HFF-Myc (cell line): ENCODE results near the gene SERINC3.

Experiments used
- DNase-seq: peaks from one replicate; pipeline ENCODE4 v3.0.0-alpha.2; 2011; ENCODE audit warnings: low read depth; ENCODE audit errors: extremely low read depth
- H3K4me3 ChIP-seq: replicated peaks from 2 replicates; pipeline ENCODE4 v1.5.1; 2011; ENCODE audit warnings: low read depth, mild to moderate bottlenecking, control low read depth, low read length
- CTCF ChIP-seq: IDR thresholded peaks from 2 replicates; pipeline ENCODE4 v1.5.1; 2012; ENCODE audit warnings: mild to moderate bottlenecking, low read depth, low read length, control low read depth; ENCODE audit errors: missing control alignments

Gene SERINC3

DNA sequence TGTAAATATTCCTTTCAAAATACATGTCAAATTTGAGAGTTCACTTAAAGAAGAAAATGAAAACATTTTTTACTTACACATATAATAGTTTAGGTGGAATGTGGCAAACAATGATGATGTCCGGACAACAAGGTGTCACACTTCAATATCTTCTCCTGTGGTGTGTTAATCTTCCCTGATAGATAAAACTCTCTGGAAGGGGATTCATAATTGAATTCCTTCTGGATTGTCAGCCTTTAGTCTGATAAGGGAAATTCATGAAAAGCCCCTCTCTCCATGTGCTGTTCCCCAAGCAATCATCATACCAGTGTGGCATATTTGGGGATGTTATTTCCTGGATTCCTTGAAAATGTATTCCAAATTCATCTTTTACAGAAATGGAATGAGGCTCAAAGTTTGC is 971 bp upstream of the SERINC3 start:
- H3K4me3 ChIP-seq, result no peak overlapping the region
- TF ChIP-seq CTCF, result no peak
- DNase-seq, result no peak

DNA sequence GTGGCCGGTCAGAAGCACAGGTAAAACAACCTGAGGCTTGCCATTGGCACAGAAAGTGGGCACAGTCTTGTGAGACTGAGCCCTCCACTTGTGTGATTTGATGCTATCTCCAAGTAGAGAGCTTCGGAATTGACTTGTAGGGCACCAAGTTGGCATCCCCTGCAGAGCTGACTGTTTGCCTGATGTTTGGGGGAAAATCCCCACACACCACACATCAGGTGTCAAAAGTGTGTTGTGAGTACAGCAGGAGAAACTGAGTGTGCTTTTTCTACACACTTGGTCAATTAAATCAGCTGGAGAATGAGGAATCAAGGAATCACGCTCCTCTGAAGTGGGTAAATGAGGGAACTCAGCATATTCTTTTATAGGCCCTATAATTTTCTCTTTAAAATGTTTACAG is 989 bp downstream of the SERINC3 start:
- peak overlapping the region; percentile 97 for H3K4me3 ChIP-seq
- no peak for TF ChIP-seq CTCF
- DNase-seq, result no peak

DNA sequence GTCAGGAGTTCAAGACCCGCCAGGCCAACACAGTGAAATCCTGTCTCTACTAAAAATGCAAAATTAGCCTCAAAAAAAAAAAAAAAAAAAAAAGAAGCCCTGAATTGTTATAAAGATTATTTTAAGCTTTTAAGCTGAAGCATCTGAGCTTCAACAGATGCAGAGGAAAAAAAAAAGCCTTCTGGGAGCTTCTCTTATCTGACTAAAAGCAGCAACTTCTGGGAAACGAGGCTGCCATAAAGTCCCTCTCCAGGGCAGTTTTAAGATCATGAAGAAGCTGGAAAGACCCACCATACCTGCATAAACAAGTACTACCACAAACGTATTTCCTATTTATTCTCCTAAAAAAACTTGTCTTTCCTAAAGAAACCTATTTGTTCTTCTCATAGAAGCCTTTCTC is 3.6 kb downstream of the SERINC3 start:
- H3K4me3 ChIP-seq, result no peak overlapping the region
- no peak for DNase-seq
- no peak for TF ChIP-seq CTCF

- no peak for DNase-seq
- no peak overlapping the region for H3K4me3 ChIP-seq
- no peak for TF ChIP-seq CTCF
These were observed 4.4 kb downstream of the SERINC3 start for GRCh38 chr20:44517454-44517853.

- TF ChIP-seq CTCF, result no peak
- no peak overlapping the region for H3K4me3 ChIP-seq
- no peak for DNase-seq
These were observed 5.4 kb downstream of the SERINC3 start for GRCh38 chr20:44516491-44516890.

- no peak for DNase-seq
- no peak overlapping the region for H3K4me3 ChIP-seq
- TF ChIP-seq CTCF, result no peak
These were observed 8.0 kb downstream of the SERINC3 start for GRCh38 chr20:44513871-44514270.

DNA sequence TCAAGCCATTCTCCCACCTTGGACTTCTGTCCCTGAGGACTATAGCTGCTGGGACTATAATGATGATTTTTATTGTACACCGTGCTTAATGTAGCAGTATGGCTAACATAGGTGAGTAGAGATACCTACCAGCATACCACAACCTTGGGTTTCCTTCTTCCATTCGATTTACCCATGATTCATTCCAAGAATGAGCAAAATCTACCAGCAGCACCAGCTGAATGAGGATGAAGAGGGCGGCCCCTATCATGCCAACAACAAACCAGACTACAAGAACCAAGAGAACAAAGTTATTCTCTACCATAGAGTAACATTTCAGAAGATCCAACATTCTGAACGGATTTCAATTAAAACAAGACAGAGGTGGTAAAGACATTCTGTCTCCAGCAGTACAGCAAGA is 12.1 kb downstream of the SERINC3 start:
- TF ChIP-seq CTCF, result no peak
- DNase-seq, result no peak
- H3K4me3 ChIP-seq, result no peak overlapping the region
